ENCODE measurements around the gene PARD3B. TPM values are rescaled to one million over a fixed set of nuclear protein-coding genes. Genes with fewer than 3 reads are reported as not detected.

PARD3B gene
- total RNA-seq, 1 experiment from 2014 or later: 7.6 TPM

- CTCF ChIA-PET: no interaction called here
- intact Hi-C loops (cut with micrococcal nuclease; ENCODE audit: unreplicated experiment): no loop called here
- POLR2A ChIA-PET (ENCODE audit: low non-redundant PET): no interaction called here
- TF ChIP-seq CTCF (conservative IDR thresholded peaks at IDR 0.05; ENCODE audit: low read depth, low read length): no peak
- no peak for TF ChIP-seq EZH2 (IDR thresholded peaks at IDR 0.05; ENCODE audit: borderline replicate concordance, low read depth, low read length, poor library complexity, severe bottlenecking)
- Histone ChIP-seq H3K4me3 (ENCODE audit: low read depth, low read length, poor library complexity, severe bottlenecking) (no peak overlapping the region), H3K4me1 (ENCODE audit: insufficient read depth, low read length, poor library complexity, severe bottlenecking) (no peaks in the 10 kb centered on the region), H3K9me3 (ENCODE audit: low read depth, low read length, poor library complexity, severe bottlenecking) (no peaks in the 10 kb centered on the region), H3K27me3 (replicated peaks; ENCODE audit: insufficient read depth, low read depth, low read length, poor library complexity) (no peaks in the 10 kb centered on the region), H3K27ac (ENCODE audit: low read depth, low read length, poor library complexity, severe bottlenecking) (no peak overlapping the region), H3K36me3 (ENCODE audit: insufficient read depth, low read length, poor library complexity, severe bottlenecking) (no peaks in the 10 kb centered on the region)
- peak; percentile 17 for DNase-seq (ENCODE audit: low spot score)
- BruUV-seq (replicated peaks): no TSS peak
Observed at GRCh38 chr2:205086662-205087061, 541.4 kb downstream of the PARD3B start.

GRCh38 chr2:205087862-205088261 is 542.6 kb downstream of the PARD3B start:
- ChIA-PET CTCF (no interaction called here), POLR2A (ENCODE audit: low non-redundant PET) (no interaction called here)
- no peak overlapping the region for H3K4me3 ChIP-seq (ENCODE audit: low read depth, low read length, poor library complexity, severe bottlenecking)
- H3K36me3 ChIP-seq (ENCODE audit: insufficient read depth, low read length, poor library complexity, severe bottlenecking): no peaks in the 10 kb centered on the region
- DNase-seq (ENCODE audit: low spot score): no peak
- BruUV-seq (replicated peaks): no TSS peak
- no peak overlapping the region for H3K27ac ChIP-seq (ENCODE audit: low read depth, low read length, poor library complexity, severe bottlenecking)
- no peaks in the 10 kb centered on the region for H3K27me3 ChIP-seq (replicated peaks; ENCODE audit: insufficient read depth, low read depth, low read length, poor library complexity)
- no peaks in the 10 kb centered on the region for H3K9me3 ChIP-seq (ENCODE audit: low read depth, low read length, poor library complexity, severe bottlenecking)
- no peak for TF ChIP-seq EZH2 (IDR thresholded peaks at IDR 0.05; ENCODE audit: borderline replicate concordance, low read depth, low read length, poor library complexity, severe bottlenecking)
- no peak for TF ChIP-seq CTCF (conservative IDR thresholded peaks at IDR 0.05; ENCODE audit: low read depth, low read length)
- H3K4me1 ChIP-seq (ENCODE audit: insufficient read depth, low read length, poor library complexity, severe bottlenecking): no peaks in the 10 kb centered on the region
- intact Hi-C loops (cut with micrococcal nuclease; ENCODE audit: unreplicated experiment): no loop called here

GRCh38 chr2:205089958-205090357 is 544.7 kb downstream of the PARD3B start:
- TF ChIP-seq CTCF (conservative IDR thresholded peaks at IDR 0.05; ENCODE audit: low read depth, low read length): no peak
- TF ChIP-seq EZH2 (IDR thresholded peaks at IDR 0.05; ENCODE audit: borderline replicate concordance, low read depth, low read length, poor library complexity, severe bottlenecking): no peak
- H3K27me3 ChIP-seq (replicated peaks; ENCODE audit: insufficient read depth, low read depth, low read length, poor library complexity): no peaks in the 10 kb centered on the region
- no peak for DNase-seq (ENCODE audit: low spot score)
- H3K27ac ChIP-seq (ENCODE audit: low read depth, low read length, poor library complexity, severe bottlenecking): no peak overlapping the region
- H3K4me1 ChIP-seq (ENCODE audit: insufficient read depth, low read length, poor library complexity, severe bottlenecking): no peaks in the 10 kb centered on the region
- intact Hi-C loops (cut with micrococcal nuclease; ENCODE audit: unreplicated experiment): no loop called here
- POLR2A ChIA-PET (ENCODE audit: low non-redundant PET): no interaction called here
- no TSS peak for BruUV-seq (replicated peaks)
- no peak overlapping the region for H3K4me3 ChIP-seq (ENCODE audit: low read depth, low read length, poor library complexity, severe bottlenecking)
- CTCF ChIA-PET: no interaction called here
- no peaks in the 10 kb centered on the region for H3K9me3 ChIP-seq (ENCODE audit: low read depth, low read length, poor library complexity, severe bottlenecking)
- H3K36me3 ChIP-seq (ENCODE audit: insufficient read depth, low read length, poor library complexity, severe bottlenecking): no peaks in the 10 kb centered on the region

All from A673 (cell line).